H1 (cell line): ENCODE measurements around the gene HORMAD2. TPM values are rescaled to one million over a fixed set of nuclear protein-coding genes. Genes with fewer than 3 reads are reported as not detected.

Source experiments
- CTCF ChIA-PET: fragments of 300-600 bp; sonication (Branson Sonifier 250); formaldehyde crosslinking; loops from one replicate; lab custom pipeline; 2021; ENCODE audit not compliant: partially characterized antibody; lab: Charles Lee
- POLR2A ChIA-PET: fragments of 300-600 bp; sonication (Branson Sonifier 250); formaldehyde crosslinking; loops from one replicate; lab custom pipeline; 2021; ENCODE audit warnings: inconsistent platforms; ENCODE audit not compliant: partially characterized antibody; lab: Charles Lee
- DNase-seq, 2 experiments: peaks; one replicate each; pipeline versions ENCODE4 v3.0.0 to v3.0.0-alpha.2; 2010 to 2022; ENCODE audit warnings: low spot score in 2 of 2, low read depth in 1 of 2, mixed read lengths in 1 of 2
- FAIRE-seq: peaks from 2 replicates; lab custom pipeline; 2011; peaks lifted over from hg19 to GRCh38; lab: Jason Lieb, UNC
- H2AFZ ChIP-seq: 2 replicates; pipeline ENCODE4 v1.8.1; 2012; ENCODE audit warnings: low read length, inconsistent platforms
- H2AK5ac ChIP-seq: 2 replicates; pipeline ENCODE4 v1.6.1; 2013; ENCODE audit warnings: low read depth, low read length
- H2BK120ac ChIP-seq: replicated peaks from 2 replicates; pipeline ENCODE3; 2013; ENCODE audit warnings: low read depth, low read length, inconsistent platforms
- H2BK12ac ChIP-seq: 2 replicates; pipeline ENCODE4 v1.6.1; 2013; ENCODE audit warnings: low read depth, low read length
- H2BK15ac ChIP-seq: 2 replicates; pipeline ENCODE4 v1.6.1; 2013; ENCODE audit warnings: low read length
- H2BK20ac ChIP-seq: 2 replicates; pipeline ENCODE4 v1.6.1; 2013; ENCODE audit warnings: low read length
- H2BK5ac ChIP-seq: 2 replicates; pipeline ENCODE4 v1.6.1; 2013; ENCODE audit warnings: low read depth, low read length
- H3K14ac ChIP-seq: 2 replicates; pipeline ENCODE4 v1.6.1; 2013; ENCODE audit warnings: inconsistent platforms; ENCODE audit not compliant: insufficient read length
- H3K18ac ChIP-seq: 2 replicates; pipeline ENCODE4 v1.6.1; 2013; ENCODE audit warnings: low read length; ENCODE audit errors: extremely low read depth
- H3K23ac ChIP-seq: 2 replicates; pipeline ENCODE4 v1.6.1; 2013; ENCODE audit warnings: inconsistent platforms; ENCODE audit not compliant: insufficient read length
- H3K23me2 ChIP-seq: 2 replicates; pipeline ENCODE4 v1.6.1; 2013; ENCODE audit warnings: low read depth, low read length
- H3K27ac ChIP-seq: 2 replicates; pipeline ENCODE4 v1.6.1; 2011; ENCODE audit warnings: low read depth, low read length, inconsistent platforms
- H3K27me3 ChIP-seq, 4 experiments: replicated peaks in 1 of 4; 1 replicate in 1 of 4; 2 replicates in 3 of 4; pipeline versions ENCODE4 v1.6.1 to v1.8.1; 2011 to 2013; ENCODE audit warnings: low read length in 3 of 4, mild to moderate bottlenecking in 3 of 4, inconsistent platforms in 2 of 4, mixed read lengths in 2 of 4, moderate library complexity in 1 of 4; ENCODE audit not compliant: control insufficient read depth in 3 of 4, insufficient read depth in 3 of 4; ENCODE audit errors: extremely low read depth in 1 of 4
- H3K36me3 ChIP-seq, 4 experiments: 2 replicates each; pipeline versions ENCODE4 v1.6.1 to v1.8.1; 2011 to 2013; ENCODE audit warnings: mild to moderate bottlenecking in 4 of 4, low read length in 3 of 4, moderate library complexity in 2 of 4, control low read depth in 1 of 4, inconsistent platforms in 1 of 4; ENCODE audit not compliant: insufficient read depth in 4 of 4, control insufficient read depth in 2 of 4
- H3K4ac ChIP-seq: replicated peaks from 2 replicates; pipeline ENCODE3; 2013; ENCODE audit warnings: low read length, low read depth, mixed read lengths, inconsistent platforms; ENCODE audit not compliant: insufficient read length
- H3K4me1 ChIP-seq, 4 experiments: replicated peaks in 1 of 4; 1 replicate in 1 of 4; 2 replicates in 3 of 4; pipeline versions ENCODE4 v1.6.1 to v1.8.1; 2011 to 2013; ENCODE audit warnings: low read length in 3 of 4, inconsistent platforms in 2 of 4, mixed read lengths in 1 of 4; ENCODE audit not compliant: insufficient read depth in 4 of 4, control insufficient read depth in 3 of 4
- H3K4me2 ChIP-seq, 2 experiments: 2 replicates each; pipeline versions ENCODE4 v1.6.1 to v1.8.1; 2011 to 2013; ENCODE audit warnings: low read depth in 2 of 2, low read length in 2 of 2, control low read depth in 1 of 2, inconsistent platforms in 1 of 2, mild to moderate bottlenecking in 1 of 2; ENCODE audit not compliant: insufficient read depth in 1 of 2
- H3K4me3 ChIP-seq, 4 experiments: fragments of 200-600, 300-600 bp in 1 of 4; sonication (generic), shearing (Covaris generic), sonication (Bioruptor Twin) in 1 of 4; 2 replicates each; pipeline versions ENCODE4 v1.5.1 to v1.8.1; 2011 to 2016; ENCODE audit warnings: low read length in 4 of 4, low read depth in 3 of 4, control low read depth in 2 of 4, inconsistent platforms in 2 of 4, mild to moderate bottlenecking in 2 of 4, mixed read lengths in 1 of 4, moderate library complexity in 1 of 4; ENCODE audit not compliant: insufficient read depth in 2 of 4; ENCODE audit errors: extremely low read depth in 1 of 4
- H3K56ac ChIP-seq: replicated peaks from 2 replicates; pipeline ENCODE3; 2013; ENCODE audit warnings: low read depth, mild to moderate bottlenecking, mixed read lengths, low read length, inconsistent platforms; ENCODE audit not compliant: insufficient read length
- H3K79me1 ChIP-seq: 2 replicates; pipeline ENCODE4 v1.6.1; 2013; ENCODE audit warnings: low read depth, low read length, control low read depth
- H3K79me2 ChIP-seq, 2 experiments: 2 replicates each; pipeline versions ENCODE4 v1.6.1 to v1.8.1; 2012 to 2013; ENCODE audit warnings: low read length in 2 of 2, mild to moderate bottlenecking in 2 of 2, inconsistent platforms in 1 of 2; ENCODE audit not compliant: insufficient read depth in 2 of 2, control insufficient read depth in 1 of 2
- H3K9ac ChIP-seq, 4 experiments: replicated peaks in 1 of 4; 1 replicate in 1 of 4; 2 replicates in 3 of 4; pipeline versions ENCODE4 v1.6.1 to v1.8.1; 2011 to 2013; ENCODE audit warnings: low read depth in 3 of 4, low read length in 3 of 4, control low read depth in 2 of 4, mild to moderate bottlenecking in 2 of 4, moderate library complexity in 2 of 4, inconsistent platforms in 1 of 4; ENCODE audit errors: extremely low read depth in 1 of 4
- H3K9me3 ChIP-seq, 2 experiments: 2 replicates each; pipeline versions ENCODE4 v1.6.1 to v1.8.1; 2012 to 2013; ENCODE audit warnings: mild to moderate bottlenecking in 2 of 2, moderate library complexity in 2 of 2, control low read depth in 1 of 2, inconsistent platforms in 1 of 2, low read depth in 1 of 2, low read length in 1 of 2, mixed read lengths in 1 of 2; ENCODE audit not compliant: insufficient read depth in 2 of 2
- H4K20me1 ChIP-seq, 2 experiments: replicated peaks in 1 of 2; 2 replicates each; pipeline versions ENCODE3 to v1.8.1; 2011 to 2013; ENCODE audit warnings: inconsistent platforms in 2 of 2, low read length in 2 of 2, mild to moderate bottlenecking in 1 of 2; ENCODE audit not compliant: insufficient read depth in 2 of 2, control insufficient read depth in 1 of 2
- H4K5ac ChIP-seq: 2 replicates; pipeline ENCODE4 v1.6.1; 2013; ENCODE audit warnings: low read length, low read depth, mixed read lengths, inconsistent platforms; ENCODE audit not compliant: insufficient read length
- H4K8ac ChIP-seq: 2 replicates; pipeline ENCODE4 v1.8.0; 2013; ENCODE audit warnings: mild to moderate bottlenecking, moderate library complexity, low read length, inconsistent platforms; ENCODE audit not compliant: insufficient read depth; ENCODE audit errors: extremely low read depth
- H4K91ac ChIP-seq: replicated peaks from 2 replicates; pipeline ENCODE3; 2013; ENCODE audit warnings: low read length, mixed read lengths, inconsistent platforms; ENCODE audit not compliant: insufficient read length
- KDM4A ChIP-seq: IDR thresholded peaks from one replicate; pipeline ENCODE4 v1.7.1; 2012; ENCODE audit warnings: low read depth, mild to moderate bottlenecking, moderate library complexity, low read length, inconsistent platforms; ENCODE audit not compliant: severe bottlenecking
- POLR2A ChIP-seq, 2 experiments: IDR thresholded peaks; 1 replicate in 1 of 2; 2 replicates in 1 of 2; pipeline ENCODE4 v1.6.1; 2011; ENCODE audit warnings: low read depth in 2 of 2, low read length in 2 of 2, mild to moderate bottlenecking in 2 of 2; ENCODE audit errors: control extremely low read depth in 1 of 2
- polyA plus RNA-seq, 7 experiments: library from polyadenylated mRNA; depleted of rRNA in 3 of 7; stranded (reverse) in 5 of 7; unstranded in 2 of 7; fragments of >200 nt in 5 of 7; fragments of 200-250 nt in 2 of 7; gene quantifications; 1 replicate in 5 of 7; 2 replicates in 1 of 7; 4 replicates in 1 of 7; pipeline versions ENCODE4 v1.2.1 to v1.2.3, GENCODE V29; 2011 to 2013; ENCODE audit warnings: missing spikeins in 2 of 7, mixed read lengths in 2 of 7
- total RNA-seq: library from RNA; stranded (reverse); fragmentation: NEBNext Ultra II Directional; extraction: Animal tissue kit (Norgen Biotek cat#: 25700); gene quantifications from 2 replicates; pipeline ENCODE4 v1.2.1, GENCODE V29; 2021

The HORMAD2 gene
- total and polyA plus RNA-seq, 2 of the 8 experiments (the other 6 are each of a cell fraction or from before 2014, with no cell fraction given), result 0.03 TPM; not detected in 1

GRCh38 chr22:30186041-30186440 lies 105.8 kb downstream of the HORMAD2 start:
- H4K8ac ChIP-seq, result no peak overlapping the region
- H3K14ac ChIP-seq, result no peak overlapping the region
- no peaks in the 10 kb centered on the region for H4K20me1 ChIP-seq
- no peaks in the 10 kb centered on the region; a peak in 1 of 7 replicates for H3K27me3 ChIP-seq
- H3K79me2 ChIP-seq, result no peaks in the 10 kb centered on the region
- no peak overlapping the region for H3K4me2 ChIP-seq
- H4K5ac ChIP-seq, result no peak overlapping the region
- DNase-seq (no peak), FAIRE-seq (no peak)
- H2AK5ac ChIP-seq, result no peak overlapping the region
- no peaks in the 10 kb centered on the region for H3K23me2 ChIP-seq
- H4K91ac ChIP-seq, result no peak overlapping the region
- no peaks in the 10 kb centered on the region for H3K9me3 ChIP-seq
- CTCF ChIA-PET, result interaction anchor here (0.9 to 1.2 kb wide), 2 partner anchors 77 to 78 kb away, joined by 3 to 4 read pairs; no protein-coding TSS in a partner anchor
- no peak overlapping the region for H3K4ac ChIP-seq
- H2BK20ac ChIP-seq, result no peak overlapping the region
- POLR2A ChIA-PET, result no interaction called here
- H2BK12ac ChIP-seq, result no peak overlapping the region
- H3K9ac ChIP-seq, result no peak overlapping the region
- H3K4me1 ChIP-seq, result no peaks in the 10 kb centered on the region; a peak in 1 of 7 replicates
- TF ChIP-seq POLR2A (IDR thresholded peaks at IDR 0.05; ENCODE audit: control extremely low read depth in 1 of 2, low read depth in 2 of 2, low read length in 2 of 2) (no peak), KDM4A (no peak)
- H3K23ac ChIP-seq, result no peak overlapping the region
- no peak overlapping the region for H3K18ac ChIP-seq
- no peak overlapping the region for H3K27ac ChIP-seq
- no peak overlapping the region for H3K56ac ChIP-seq
- H2AFZ ChIP-seq, result no peak overlapping the region
- no peak overlapping the region for H2BK5ac ChIP-seq
- no peaks in the 10 kb centered on the region for H3K36me3 ChIP-seq
- no peak overlapping the region for H2BK120ac ChIP-seq
- H3K79me1 ChIP-seq, result no peaks in the 10 kb centered on the region
- H3K4me3 ChIP-seq, result no peak overlapping the region
- no peak overlapping the region for H2BK15ac ChIP-seq
